ENCODE results near the gene ZNF681.
"Not testable (repeated sequence)": the region's sequence is repeated elsewhere in the genome, so short reads cannot be mapped to it uniquely, and the experiment has no call there.

ZNF681 gene

GRCh38 chr19:23772675-23773063 lies 14.0 kb upstream of the ZNF681 start:
- no peak for TF ChIP-seq POLR2A (IDR thresholded peaks at IDR 0.05; ENCODE audit: low read depth, low read length)
- no peak for TF ChIP-seq TAF1 (IDR thresholded peaks at IDR 0.05; ENCODE audit: borderline replicate concordance, low read depth, low read length)
- TF ChIP-seq POLR2AphosphoS5 (IDR thresholded peaks at IDR 0.05; ENCODE audit: low read depth, low read length) = no peak
- FAIRE-seq = no peak
- no peak for DNase-seq (ENCODE audit: insufficient read length)

DNA sequence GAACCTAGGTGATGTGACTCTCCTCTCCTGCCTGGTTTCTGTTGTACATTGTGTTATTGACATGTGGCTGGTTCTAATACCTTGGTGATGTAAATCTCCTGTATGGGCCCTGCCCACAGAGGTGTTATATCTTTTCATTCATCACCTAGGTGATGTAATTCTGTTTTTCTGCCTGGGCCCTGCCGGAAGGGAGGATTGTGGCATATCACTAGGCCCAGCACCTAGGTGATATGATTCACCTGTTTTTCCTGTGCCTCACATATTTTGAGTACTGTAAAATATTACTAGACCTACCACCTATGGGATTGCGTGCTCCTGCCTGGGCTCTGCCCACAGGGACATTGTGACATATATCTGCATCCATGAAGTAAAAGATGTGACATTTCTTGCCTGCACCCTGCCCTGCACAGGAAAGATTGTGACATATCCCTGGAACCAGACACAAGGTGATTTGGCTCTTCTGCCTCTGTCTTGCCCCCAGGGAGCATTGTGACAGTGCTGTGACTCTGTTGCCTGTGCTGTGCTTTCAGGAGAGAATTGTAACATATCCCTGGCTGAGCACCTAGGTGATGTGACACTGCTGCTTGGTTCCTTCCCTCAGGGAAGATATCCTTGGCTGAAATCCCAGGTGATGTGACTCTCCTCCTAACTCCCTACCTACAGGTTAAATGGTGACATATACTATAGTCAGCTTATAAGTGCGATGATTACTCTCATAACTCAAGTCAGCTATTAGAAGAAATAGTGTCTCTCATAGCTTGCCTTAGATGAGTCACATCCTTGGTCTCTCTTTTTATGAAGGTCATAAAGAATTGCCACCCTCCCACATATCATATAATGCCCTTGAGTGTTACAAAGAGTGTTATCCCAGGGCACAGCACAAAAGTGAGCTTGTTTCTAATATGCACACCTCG lies 13.3 kb upstream of the ZNF681 start:
- DNase-seq (ENCODE audit: insufficient read length) (no peak), FAIRE-seq (no peak)
- TF ChIP-seq TAF1 (IDR thresholded peaks at IDR 0.05; ENCODE audit: borderline replicate concordance, low read depth, low read length) (no peak), POLR2A (IDR thresholded peaks at IDR 0.05; ENCODE audit: low read depth, low read length) (no peak), POLR2AphosphoS5 (IDR thresholded peaks at IDR 0.05; ENCODE audit: low read depth, low read length) (no peak)

DNA sequence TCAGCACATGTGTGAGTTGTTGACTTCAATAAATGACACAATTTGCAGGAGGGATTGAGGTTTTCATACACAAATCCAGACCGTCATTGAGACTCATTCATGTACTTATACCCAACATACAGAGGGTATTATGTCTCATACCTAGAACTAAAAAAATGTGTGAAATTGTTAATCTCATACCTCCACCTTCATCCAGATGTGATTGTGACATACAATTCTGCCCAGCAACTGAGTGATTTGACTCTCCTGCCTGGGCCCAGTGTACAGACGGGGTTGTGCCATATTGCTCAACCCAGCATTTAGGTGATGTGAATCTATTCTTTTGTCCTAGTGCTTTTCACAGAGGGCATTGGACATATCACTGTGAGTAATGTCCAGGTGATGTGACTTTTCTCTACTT lies 12.6 kb upstream of the ZNF681 start:
- FAIRE-seq (no peak), DNase-seq (ENCODE audit: insufficient read length) (no peak)
- no peak for TF ChIP-seq TAF1 (IDR thresholded peaks at IDR 0.05; ENCODE audit: borderline replicate concordance, low read depth, low read length)
- TF ChIP-seq POLR2A (IDR thresholded peaks at IDR 0.05; ENCODE audit: low read depth, low read length) = no peak
- TF ChIP-seq POLR2AphosphoS5 (IDR thresholded peaks at IDR 0.05; ENCODE audit: low read depth, low read length) = no peak

GRCh38 chr19:23770672-23771250 lies 12.1 kb upstream of the ZNF681 start:
- DNase-seq (ENCODE audit: insufficient read length) (no peak), FAIRE-seq (no peak)
- no peak for TF ChIP-seq POLR2AphosphoS5 (IDR thresholded peaks at IDR 0.05; ENCODE audit: low read depth, low read length)
- TF ChIP-seq POLR2A (IDR thresholded peaks at IDR 0.05; ENCODE audit: low read depth, low read length) = no peak
- TF ChIP-seq TAF1 (IDR thresholded peaks at IDR 0.05; ENCODE audit: borderline replicate concordance, low read depth, low read length) = no peak

- no peak for FAIRE-seq
- TF ChIP-seq TAF1 (IDR thresholded peaks at IDR 0.05; ENCODE audit: borderline replicate concordance, low read depth, low read length) = no peak
- no peak for TF ChIP-seq POLR2A (IDR thresholded peaks at IDR 0.05; ENCODE audit: low read depth, low read length)
- no peak for TF ChIP-seq POLR2AphosphoS5 (IDR thresholded peaks at IDR 0.05; ENCODE audit: low read depth, low read length)
- DNase-seq (ENCODE audit: insufficient read length) = no peak
Observed at GRCh38 chr19:23769691-23770468, 11.2 kb upstream of the ZNF681 start.

DNA sequence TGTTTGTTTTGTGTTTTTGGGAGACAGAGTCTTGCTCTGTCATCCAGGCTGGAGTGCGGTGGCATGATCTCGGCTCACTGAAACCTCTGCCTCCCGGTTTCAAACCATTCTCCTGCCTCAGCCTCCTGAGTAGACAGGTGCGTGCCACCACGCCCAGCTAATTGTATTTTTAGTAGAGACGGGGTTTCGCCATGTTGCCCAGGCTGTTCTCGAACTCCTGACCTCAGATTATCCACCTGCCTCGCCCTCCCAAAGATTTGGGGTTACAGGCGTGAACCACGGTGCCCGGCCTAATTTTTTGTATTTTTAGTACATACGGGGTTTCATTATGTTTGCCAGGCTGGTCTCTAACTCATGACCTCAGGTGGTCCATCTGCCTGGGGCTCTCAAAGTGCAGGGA lies 8.3 kb upstream of the ZNF681 start:
- TF ChIP-seq POLR2AphosphoS5 (IDR thresholded peaks at IDR 0.05; ENCODE audit: low read depth, low read length) (no peak), POLR2A (IDR thresholded peaks at IDR 0.05; ENCODE audit: low read depth, low read length) (no peak), TAF1 (IDR thresholded peaks at IDR 0.05; ENCODE audit: borderline replicate concordance, low read depth, low read length) (no peak)
- DNase-seq (ENCODE audit: insufficient read length) (no peak), FAIRE-seq (no peak)

DNA sequence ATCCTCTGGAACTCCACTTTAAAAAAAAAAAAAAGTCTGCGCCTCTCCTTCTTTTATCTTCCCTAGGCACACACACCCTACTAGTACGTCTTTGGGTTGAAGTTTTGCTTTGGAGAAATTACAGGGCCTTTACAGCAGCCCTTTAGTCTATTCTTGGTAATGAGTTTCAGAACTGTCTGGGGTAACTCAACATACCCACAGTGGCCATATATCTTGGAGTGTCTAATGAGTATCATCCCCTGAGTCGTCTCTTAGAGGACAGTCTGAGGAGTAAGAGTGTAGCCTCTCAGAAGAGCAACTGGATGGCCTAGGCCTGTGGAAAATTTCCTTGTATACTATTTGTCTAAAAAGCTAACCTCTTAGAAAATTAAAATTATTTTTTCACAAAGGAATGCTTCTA lies 6.1 kb upstream of the ZNF681 start:
- DNase-seq (ENCODE audit: insufficient read length) (no peak), FAIRE-seq (no peak)
- TF ChIP-seq POLR2A (IDR thresholded peaks at IDR 0.05; ENCODE audit: low read depth, low read length) = no peak
- no peak for TF ChIP-seq TAF1 (IDR thresholded peaks at IDR 0.05; ENCODE audit: borderline replicate concordance, low read depth, low read length)
- no peak for TF ChIP-seq POLR2AphosphoS5 (IDR thresholded peaks at IDR 0.05; ENCODE audit: low read depth, low read length)

- TF ChIP-seq POLR2AphosphoS5 (IDR thresholded peaks at IDR 0.05; ENCODE audit: low read depth, low read length) (no peak), POLR2A (IDR thresholded peaks at IDR 0.05; ENCODE audit: low read depth, low read length) (peak; percentile 53; the same call in 1 of the 2 replicates)
- peak; percentile 19 for DNase-seq (ENCODE audit: insufficient read length)
- FAIRE-seq = peak; percentile 27
Observed at GRCh38 chr19:23762884-23763711, 4.4 kb upstream of the ZNF681 start.

GRCh38 chr19:23762548-23762883 lies 3.8 kb upstream of the ZNF681 start:
- TF ChIP-seq TAF1 (IDR thresholded peaks at IDR 0.05; ENCODE audit: borderline replicate concordance, low read depth, low read length) (no peak), POLR2AphosphoS5 (IDR thresholded peaks at IDR 0.05; ENCODE audit: low read depth, low read length) (no peak)
- no peak for FAIRE-seq
- no peak for DNase-seq (ENCODE audit: insufficient read length)

GRCh38 chr19:23760326-23760725 lies 1.6 kb upstream of the ZNF681 start:
- FAIRE-seq; DNase-seq (ENCODE audit: insufficient read length): not testable (repeated sequence)

GRCh38 chr19:23743633-23744232 lies 15.0 kb downstream of the ZNF681 start:
- not testable (repeated sequence) for FAIRE-seq; DNase-seq (ENCODE audit: insufficient read length)

DNA sequence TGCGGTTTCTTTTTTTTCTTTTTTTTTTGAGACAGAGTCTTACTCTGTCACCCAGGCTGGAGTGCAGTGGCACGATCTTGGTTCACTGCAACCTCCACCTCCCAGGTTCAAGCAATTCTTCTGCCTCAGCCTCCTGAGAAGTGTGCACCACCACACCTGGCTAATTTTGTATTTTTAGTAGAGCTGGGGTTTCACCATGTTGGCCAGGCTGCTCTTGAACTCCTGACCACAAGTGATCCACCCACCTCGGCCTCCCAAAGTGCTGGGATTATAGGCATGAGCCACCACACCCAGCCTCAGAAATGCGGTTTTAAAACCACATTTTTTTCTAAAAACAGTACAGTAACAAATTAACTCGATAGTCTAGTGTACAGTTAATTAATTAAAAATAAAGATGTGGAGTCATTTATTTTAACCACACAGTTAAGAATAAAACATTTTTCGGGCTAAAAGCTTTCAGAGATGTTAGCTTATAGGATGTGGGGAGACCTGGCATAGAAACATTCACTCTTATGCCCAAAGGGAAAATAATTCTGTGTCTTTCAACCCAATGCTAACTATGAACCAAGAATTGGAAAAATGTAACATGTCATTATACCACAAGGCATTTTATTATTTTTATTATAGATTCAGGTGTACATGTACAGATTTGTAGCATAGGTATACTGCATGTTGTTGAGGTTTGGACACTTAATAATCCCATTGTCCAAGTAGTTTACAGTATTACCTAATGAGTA lies 27.8 kb downstream of the ZNF681 start:
- DNase-seq (ENCODE audit: insufficient read length); FAIRE-seq: not testable (repeated sequence)

DNA sequence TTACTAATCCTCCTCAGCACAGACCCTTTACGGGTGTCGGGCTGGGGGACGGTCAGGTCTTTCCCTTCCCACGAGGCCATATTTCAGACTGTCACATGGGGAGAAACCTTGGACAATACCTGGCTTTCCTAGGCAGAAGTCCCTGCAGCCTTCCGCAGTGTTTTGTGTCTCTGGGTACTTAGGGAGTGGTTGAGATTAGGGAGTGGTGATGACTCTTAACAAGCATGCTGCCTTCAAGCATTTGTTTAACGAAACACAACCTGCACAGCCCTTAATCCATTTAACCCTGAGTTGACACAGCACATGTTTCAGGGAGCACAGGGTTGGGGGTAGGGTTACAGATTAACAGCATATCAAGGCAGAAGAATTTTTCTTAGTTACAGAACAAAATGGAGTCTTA lies 34.5 kb downstream of the ZNF681 start:
- not testable (repeated sequence) for FAIRE-seq; DNase-seq (ENCODE audit: insufficient read length)
